ENCODE measurements around the gene ZSWIM3. TPM values are rescaled to one million over a fixed set of nuclear protein-coding genes. Genes with fewer than 3 reads are reported as not detected.

Gene ZSWIM3
- total and polyA plus RNA-seq, 2 of the 13 experiments (the other 11 are each of a cell fraction or from before 2014, with no cell fraction given) = 5.2 to 5.8 TPM

DNA sequence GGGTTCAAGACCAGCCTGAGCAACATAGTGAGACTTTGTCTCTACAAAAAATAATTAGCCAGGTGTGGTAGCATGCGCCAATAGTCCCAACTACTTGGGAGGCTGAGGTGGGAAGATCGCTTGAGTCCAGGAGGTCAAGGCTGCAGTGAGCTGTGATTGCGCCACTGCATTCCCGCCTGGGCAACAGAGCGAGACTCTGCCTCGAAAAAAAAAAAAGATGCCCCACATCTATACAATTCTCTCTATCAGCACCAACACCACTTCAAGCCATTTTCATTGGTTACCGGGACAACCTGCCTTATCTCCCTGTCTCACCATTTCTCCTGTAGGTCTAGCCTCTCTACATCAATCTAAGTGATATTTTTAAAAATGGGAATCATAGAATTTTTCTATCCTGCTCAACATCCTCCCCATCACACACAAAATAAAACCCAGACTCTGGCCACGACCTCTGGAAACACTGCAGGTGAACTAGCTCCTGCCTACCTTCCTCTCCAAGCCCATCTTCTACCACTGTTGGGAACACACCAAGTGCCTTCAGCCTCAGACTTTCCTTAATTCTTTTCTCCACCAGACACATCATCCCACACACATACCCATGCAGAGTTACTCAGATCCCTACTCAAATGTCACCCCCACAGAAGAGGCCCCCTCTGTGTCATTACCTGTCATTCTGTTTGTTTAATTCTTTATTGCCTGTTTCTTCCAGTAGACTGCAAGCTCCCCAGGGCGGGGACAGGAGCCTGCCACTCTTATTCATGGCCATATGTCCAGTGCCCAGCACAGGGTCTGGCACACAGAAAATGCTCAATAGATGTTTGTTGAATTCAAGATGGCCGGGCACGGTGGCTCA lies 64.1 kb downstream of the ZSWIM3 start (continued):
- TF ChIP-seq, protein P1, sequence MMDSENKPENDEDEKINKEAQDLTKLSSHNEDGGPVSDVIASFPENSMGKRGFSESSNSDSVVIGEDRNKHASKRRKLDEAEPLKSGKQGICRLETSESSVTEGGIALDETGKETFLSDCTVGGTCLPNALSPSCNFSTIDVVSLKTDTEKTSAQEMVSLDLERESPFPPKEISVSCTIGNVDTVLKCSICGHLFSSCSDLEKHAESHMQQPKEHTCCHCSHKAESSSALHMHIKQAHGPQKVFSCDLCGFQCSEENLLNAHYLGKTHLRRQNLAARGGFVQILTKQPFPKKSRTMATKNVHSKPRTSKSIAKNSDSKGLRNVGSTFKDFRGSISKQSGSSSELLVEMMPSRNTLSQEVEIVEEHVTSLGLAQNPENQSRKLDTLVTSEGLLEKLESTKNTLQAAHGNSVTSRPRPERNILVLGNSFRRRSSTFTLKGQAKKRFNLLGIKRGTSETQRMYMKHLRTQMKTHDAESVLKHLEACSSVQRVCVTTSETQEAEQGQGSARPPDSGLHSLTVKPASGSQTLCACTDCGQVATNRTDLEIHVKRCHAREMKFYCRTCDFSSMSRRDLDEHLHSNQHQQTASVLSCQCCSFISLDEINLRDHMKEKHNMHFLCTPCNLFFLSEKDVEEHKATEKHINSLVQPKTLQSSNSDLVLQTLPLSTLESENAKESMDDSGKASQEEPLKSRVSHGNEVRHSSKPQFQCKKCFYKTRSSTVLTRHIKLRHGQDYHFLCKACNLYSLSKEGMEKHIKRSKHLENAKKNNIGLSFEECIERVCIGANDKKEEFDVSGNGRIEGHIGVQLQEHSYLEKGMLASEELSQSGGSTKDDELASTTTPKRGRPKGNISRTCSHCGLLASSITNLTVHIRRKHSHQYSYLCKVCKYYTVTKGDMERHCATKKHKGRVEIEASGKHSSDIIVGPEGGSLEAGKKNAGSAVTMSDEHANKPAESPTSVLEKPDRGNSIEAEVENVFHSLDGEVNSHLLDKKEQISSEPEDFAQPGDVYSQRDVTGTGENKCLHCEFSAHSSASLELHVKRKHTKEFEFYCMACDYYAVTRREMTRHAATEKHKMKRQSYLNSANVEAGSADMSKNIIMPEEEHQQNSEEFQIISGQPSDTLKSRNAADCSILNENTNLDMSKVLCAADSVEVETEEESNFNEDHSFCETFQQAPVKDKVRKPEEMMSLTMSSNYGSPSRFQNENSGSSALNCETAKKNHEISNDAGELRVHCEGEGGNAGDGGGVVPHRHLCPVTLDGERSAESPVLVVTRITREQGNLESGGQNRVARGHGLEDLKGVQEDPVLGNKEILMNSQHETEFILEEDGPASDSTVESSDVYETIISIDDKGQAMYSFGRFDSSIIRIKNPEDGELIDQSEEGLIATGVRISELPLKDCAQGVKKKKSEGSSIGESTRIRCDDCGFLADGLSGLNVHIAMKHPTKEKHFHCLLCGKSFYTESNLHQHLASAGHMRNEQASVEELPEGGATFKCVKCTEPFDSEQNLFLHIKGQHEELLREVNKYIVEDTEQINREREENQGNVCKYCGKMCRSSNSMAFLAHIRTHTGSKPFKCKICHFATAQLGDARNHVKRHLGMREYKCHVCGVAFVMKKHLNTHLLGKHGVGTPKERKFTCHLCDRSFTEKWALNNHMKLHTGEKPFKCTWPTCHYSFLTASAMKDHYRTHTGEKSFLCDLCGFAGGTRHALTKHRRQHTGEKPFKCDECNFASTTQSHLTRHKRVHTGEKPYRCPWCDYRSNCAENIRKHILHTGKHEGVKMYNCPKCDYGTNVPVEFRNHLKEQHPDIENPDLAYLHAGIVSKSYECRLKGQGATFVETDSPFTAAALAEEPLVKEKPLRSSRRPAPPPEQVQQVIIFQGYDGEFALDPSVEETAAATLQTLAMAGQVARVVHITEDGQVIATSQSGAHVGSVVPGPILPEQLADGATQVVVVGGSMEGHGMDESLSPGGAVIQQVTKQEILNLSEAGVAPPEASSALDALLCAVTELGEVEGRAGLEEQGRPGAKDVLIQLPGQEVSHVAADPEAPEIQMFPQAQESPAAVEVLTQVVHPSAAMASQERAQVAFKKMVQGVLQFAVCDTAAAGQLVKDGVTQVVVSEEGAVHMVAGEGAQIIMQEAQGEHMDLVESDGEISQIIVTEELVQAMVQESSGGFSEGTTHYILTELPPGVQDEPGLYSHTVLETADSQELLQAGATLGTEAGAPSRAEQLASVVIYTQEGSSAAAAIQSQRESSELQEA (CRISPR knock-in tag; IDR thresholded peaks at IDR 0.05; ENCODE audit: not compliant biosample characterization) = no peak
- TF ChIP-seq, protein P2, sequence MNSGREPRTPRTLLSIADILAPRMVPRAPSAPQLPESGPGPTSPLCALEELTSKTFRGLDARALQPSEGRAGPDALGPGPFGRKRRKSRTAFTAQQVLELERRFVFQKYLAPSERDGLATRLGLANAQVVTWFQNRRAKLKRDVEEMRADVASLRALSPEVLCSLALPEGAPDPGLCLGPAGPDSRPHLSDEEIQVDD (CRISPR knock-in tag; IDR thresholded peaks at IDR 0.05; ENCODE audit: borderline replicate concordance) = no peak
- 0 out of 2 replicates have a peak, but pooled peaks have one; percentile 40 for TF ChIP-seq ZNF572 (CRISPR knock-in tag; IDR thresholded peaks at IDR 0.05)
- no peak for TF ChIP-seq NFKBIZ (CRISPR knock-in tag; IDR thresholded peaks at IDR 0.05)
- TF ChIP-seq, protein P3, sequence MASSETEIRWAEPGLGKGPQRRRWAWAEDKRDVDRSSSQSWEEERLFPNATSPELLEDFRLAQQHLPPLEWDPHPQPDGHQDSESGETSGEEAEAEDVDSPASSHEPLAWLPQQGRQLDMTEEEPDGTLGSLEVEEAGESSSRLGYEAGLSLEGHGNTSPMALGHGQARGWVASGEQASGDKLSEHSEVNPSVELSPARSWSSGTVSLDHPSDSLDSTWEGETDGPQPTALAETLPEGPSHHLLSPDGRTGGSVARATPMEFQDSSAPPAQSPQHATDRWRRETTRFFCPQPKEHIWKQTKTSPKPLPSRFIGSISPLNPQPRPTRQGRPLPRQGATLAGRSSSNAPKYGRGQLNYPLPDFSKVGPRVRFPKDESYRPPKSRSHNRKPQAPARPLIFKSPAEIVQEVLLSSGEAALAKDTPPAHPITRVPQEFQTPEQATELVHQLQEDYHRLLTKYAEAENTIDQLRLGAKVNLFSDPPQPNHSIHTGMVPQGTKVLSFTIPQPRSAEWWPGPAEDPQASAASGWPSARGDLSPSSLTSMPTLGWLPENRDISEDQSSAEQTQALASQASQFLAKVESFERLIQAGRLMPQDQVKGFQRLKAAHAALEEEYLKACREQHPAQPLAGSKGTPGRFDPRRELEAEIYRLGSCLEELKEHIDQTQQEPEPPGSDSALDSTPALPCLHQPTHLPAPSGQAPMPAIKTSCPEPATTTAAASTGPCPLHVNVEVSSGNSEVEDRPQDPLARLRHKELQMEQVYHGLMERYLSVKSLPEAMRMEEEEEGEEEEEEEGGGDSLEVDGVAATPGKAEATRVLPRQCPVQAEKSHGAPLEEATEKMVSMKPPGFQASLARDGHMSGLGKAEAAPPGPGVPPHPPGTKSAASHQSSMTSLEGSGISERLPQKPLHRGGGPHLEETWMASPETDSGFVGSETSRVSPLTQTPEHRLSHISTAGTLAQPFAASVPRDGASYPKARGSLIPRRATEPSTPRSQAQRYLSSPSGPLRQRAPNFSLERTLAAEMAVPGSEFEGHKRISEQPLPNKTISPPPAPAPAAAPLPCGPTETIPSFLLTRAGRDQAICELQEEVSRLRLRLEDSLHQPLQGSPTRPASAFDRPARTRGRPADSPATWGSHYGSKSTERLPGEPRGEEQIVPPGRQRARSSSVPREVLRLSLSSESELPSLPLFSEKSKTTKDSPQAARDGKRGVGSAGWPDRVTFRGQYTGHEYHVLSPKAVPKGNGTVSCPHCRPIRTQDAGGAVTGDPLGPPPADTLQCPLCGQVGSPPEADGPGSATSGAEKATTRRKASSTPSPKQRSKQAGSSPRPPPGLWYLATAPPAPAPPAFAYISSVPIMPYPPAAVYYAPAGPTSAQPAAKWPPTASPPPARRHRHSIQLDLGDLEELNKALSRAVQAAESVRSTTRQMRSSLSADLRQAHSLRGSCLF (CRISPR knock-in tag; IDR thresholded peaks at IDR 0.05; ENCODE audit: borderline replicate concordance) = no peak
- no peak for TF ChIP-seq ZNF10 (CRISPR knock-in tag; IDR thresholded peaks at IDR 0.05; ENCODE audit: borderline replicate concordance, low read depth)
- TF ChIP-seq KAT7 (CRISPR knock-in tag; IDR thresholded peaks at IDR 0.05; ENCODE audit: borderline replicate concordance) = no peak
- no peak for TF ChIP-seq ZC3H4 (CRISPR knock-in tag; IDR thresholded peaks at IDR 0.05; ENCODE audit: borderline replicate concordance)
- TF ChIP-seq, protein P4, sequence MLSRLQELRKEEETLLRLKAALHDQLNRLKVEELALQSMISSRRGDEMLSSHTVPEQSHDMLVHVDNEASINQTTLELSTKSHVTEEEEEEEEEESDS (CRISPR knock-in tag; IDR thresholded peaks at IDR 0.05; ENCODE audit: borderline replicate concordance) = no peak
- TF ChIP-seq, protein P5, sequence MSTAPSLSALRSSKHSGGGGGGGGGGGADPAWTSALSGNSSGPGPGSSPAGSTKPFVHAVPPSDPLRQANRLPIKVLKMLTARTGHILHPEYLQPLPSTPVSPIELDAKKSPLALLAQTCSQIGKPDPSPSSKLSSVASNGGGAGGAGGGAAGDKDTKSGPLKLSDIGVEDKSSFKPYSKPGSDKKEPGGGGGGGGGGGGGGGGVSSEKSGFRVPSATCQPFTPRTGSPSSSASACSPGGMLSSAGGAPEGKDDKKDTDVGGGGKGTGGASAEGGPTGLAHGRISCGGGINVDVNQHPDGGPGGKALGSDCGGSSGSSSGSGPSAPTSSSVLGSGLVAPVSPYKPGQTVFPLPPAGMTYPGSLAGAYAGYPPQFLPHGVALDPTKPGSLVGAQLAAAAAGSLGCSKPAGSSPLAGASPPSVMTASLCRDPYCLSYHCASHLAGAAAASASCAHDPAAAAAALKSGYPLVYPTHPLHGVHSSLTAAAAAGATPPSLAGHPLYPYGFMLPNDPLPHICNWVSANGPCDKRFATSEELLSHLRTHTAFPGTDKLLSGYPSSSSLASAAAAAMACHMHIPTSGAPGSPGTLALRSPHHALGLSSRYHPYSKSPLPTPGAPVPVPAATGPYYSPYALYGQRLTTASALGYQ (CRISPR knock-in tag; IDR thresholded peaks at IDR 0.05) = no peak

Measured in HepG2 (cell line).